ENCODE data around the gene ERI3. TPM values are rescaled to one million over a fixed set of nuclear protein-coding genes. Genes with fewer than 3 reads are reported as not detected.

ERI3 gene
- total RNA-seq (2022; extraction: Qiagen RNA extraction) = 46.5 to 63.9 TPM (median 62.7 TPM) in 5 replicates

GRCh38 chr1:44354840-44355581 is at the start of gene ERI3:
Gene ERI3, minus strand, starts transcription at chr1:44355257. Its CDS starts 231 bp downstream, at chr1:44355026.

GRCh38 chr1:44213222-44214112 is 141.6 kb downstream of the ERI3 start, which contains the start of gene DMAP1:
Gene DMAP1, plus strand, starts transcription at chr1:44213471. Its CDS starts 283 bp downstream, at chr1:44213754.

Other genes starting within 250 kb of the ERI3 start
- 0.27 to 0.50 TPM (median 0.34 TPM) in 5 replicates for gene KLF17, start 236.4 kb downstream of the ERI3 start, total RNA-seq (2022; extraction: Qiagen RNA extraction)
- gene KLF18, start 213.6 kb downstream of the ERI3 start, total RNA-seq (2022; extraction: Qiagen RNA extraction) = 0.02 to 0.03 TPM in 2 of 5 replicates, not detected in the others
- 19.7 to 21.7 TPM (median 20.4 TPM) in 5 replicates for gene DMAP1, start 141.8 kb downstream of the ERI3 start, total RNA-seq (2022; extraction: Qiagen RNA extraction)
- gene RNF220, start 50.0 kb upstream of the ERI3 start, total RNA-seq (2022; extraction: Qiagen RNA extraction) = 50.7 to 65.7 TPM (median 60.5 TPM) in 5 replicates

All from A549 treated with CORT108297 at 1 μM for 4 hours (cell line).